Endodermal cell (in vitro differentiated cells): ENCODE data around the gene GNL2. TPM values are rescaled to one million over a fixed set of nuclear protein-coding genes. Genes with fewer than 3 reads are reported as not detected.

Source experiments
- DNase-seq: peaks from one replicate; pipeline ENCODE4 v3.0.0-alpha.2; 2017
- H3K27ac ChIP-seq: 2 replicates; pipeline ENCODE4 v1.5.1; 2013; ENCODE audit warnings: mild to moderate bottlenecking, low read depth, low read length, moderate library complexity
- H3K27me3 ChIP-seq: 2 replicates; pipeline ENCODE4 v1.6.1; 2013; ENCODE audit warnings: mild to moderate bottlenecking, low read length, moderate library complexity; ENCODE audit not compliant: insufficient read depth, control insufficient read depth, poor library complexity, severe bottlenecking
- H3K36me3 ChIP-seq: 2 replicates; pipeline ENCODE4 v1.7.0; 2013; ENCODE audit warnings: mild to moderate bottlenecking, low read length, moderate library complexity; ENCODE audit not compliant: control insufficient read depth, insufficient read depth
- H3K4me1 ChIP-seq: one replicate; pipeline ENCODE4 v1.7.0; 2013; ENCODE audit warnings: low read length; ENCODE audit not compliant: control insufficient read depth, insufficient read depth
- H3K4me3 ChIP-seq: 2 replicates; pipeline ENCODE4 v1.5.1; 2013; ENCODE audit warnings: mild to moderate bottlenecking, low read length, moderate library complexity
- H3K9ac ChIP-seq: 2 replicates; pipeline ENCODE4 v1.6.1; 2013; ENCODE audit warnings: mild to moderate bottlenecking, low read length, moderate library complexity; ENCODE audit not compliant: poor library complexity, severe bottlenecking; ENCODE audit errors: extremely low read depth
- H3K9me3 ChIP-seq: 2 replicates; pipeline ENCODE4 v1.6.1; 2013; ENCODE audit warnings: mild to moderate bottlenecking, low read length, moderate library complexity; ENCODE audit not compliant: control insufficient read depth
- H3K27ac Mint-ChIP-seq: 2 replicates; pipeline ENCODE4 v1.8.0; 2020; ENCODE audit warnings: mixed read lengths
- H3K27me3 Mint-ChIP-seq: 2 replicates; pipeline ENCODE4 v1.8.0; 2021; ENCODE audit warnings: mild to moderate bottlenecking, mixed read lengths; ENCODE audit not compliant: insufficient read depth
- H3K36me3 Mint-ChIP-seq: 2 replicates; pipeline ENCODE4 v1.8.0; 2020; ENCODE audit warnings: low read depth, mixed read lengths
- H3K4me1 Mint-ChIP-seq: 2 replicates; pipeline ENCODE4 v1.8.0; 2020; ENCODE audit warnings: mixed read lengths
- H3K4me3 Mint-ChIP-seq: 2 replicates; pipeline ENCODE4 v1.8.0; 2020; ENCODE audit warnings: mild to moderate bottlenecking, moderate library complexity, mixed read lengths
- H3K9me3 Mint-ChIP-seq: 2 replicates; pipeline ENCODE4 v1.8.0; 2020; ENCODE audit warnings: mild to moderate bottlenecking, mixed read lengths
- WGBS, 2 experiments: methylation state at CpG; one replicate each; pipeline versions ENCODE4 v1.1.5 to v1.1.7; 2013; ENCODE audit warnings: missing lambda C conversion rate in 2 of 2, mixed read lengths in 1 of 2; ENCODE audit not compliant: insufficient coverage in 1 of 2, insufficient read length in 1 of 2; 5-methylcytosine and 5-hydroxymethylcytosine counted together
- total RNA-seq, 2 donors: library from RNA; stranded (reverse); fragmentation: NEBNext Ultra II Directional in 1 of 2; extraction: Animal tissue kit (Norgen Biotek cat#: 25700) in 1 of 2; gene quantifications; 2 replicates in 1 of 2; 3 replicates in 1 of 2; pipeline ENCODE4 v1.2.1, GENCODE V29; 2021
- TF ChIP-seq, protein P1 (sequence below): fragments of 200-600 bp; sonication (generic); conservative IDR thresholded peaks from 2 replicates; pipeline ENCODE4 v1.5.0; 2021; ENCODE audit warnings: antibody characterized with exemption, mild to moderate bottlenecking

The GNL2 gene
- total RNA-seq, 2 donors from 2014 or later, result 70.7 to 80.9 TPM

DNA sequence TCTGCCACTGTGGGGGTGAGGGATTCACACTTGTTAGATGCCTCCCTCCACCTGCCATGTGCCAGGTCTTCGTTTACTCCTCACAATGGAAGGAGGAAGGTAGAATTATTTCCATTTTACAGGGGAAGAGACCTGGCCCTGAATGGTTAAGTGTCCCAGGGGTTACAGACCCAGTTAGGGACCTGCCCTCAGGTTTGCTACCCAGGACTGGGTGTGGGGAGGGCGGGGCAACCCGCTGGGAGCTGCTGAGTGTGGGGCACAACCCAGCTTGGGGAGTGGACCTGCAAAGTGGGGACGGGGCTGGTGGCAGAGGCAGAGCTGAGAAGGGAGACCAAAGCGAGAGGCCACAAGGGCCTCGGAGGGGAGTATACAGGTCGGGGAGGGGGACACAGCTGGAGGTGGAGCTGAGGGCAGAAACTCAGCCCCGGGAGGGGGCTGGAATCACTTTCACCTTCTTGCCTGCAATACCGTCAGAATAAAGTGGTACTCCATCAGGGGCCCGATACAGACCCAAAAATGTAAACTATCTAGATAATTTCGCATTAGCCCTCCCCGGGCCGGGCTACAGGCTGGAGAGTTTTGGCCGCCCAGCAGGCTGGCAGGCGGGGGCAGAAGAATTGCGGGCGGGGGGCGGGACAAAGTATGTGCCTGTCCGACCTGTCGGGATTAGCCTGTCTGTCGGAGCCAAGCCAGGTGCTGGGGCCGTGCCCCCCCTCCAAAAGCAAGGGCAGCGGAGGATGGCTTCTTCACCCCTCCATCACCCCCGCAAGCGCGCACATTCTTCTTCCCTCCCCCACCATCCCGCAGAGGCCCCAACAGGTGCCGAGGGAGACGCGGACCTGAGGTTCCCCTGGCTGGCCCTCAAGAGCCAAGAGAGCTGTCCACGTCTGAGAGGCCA, 37.6 kb upstream of the GNL2 start:
- no peaks in the 10 kb centered on the region for H3K9me3 ChIP-seq
- WGBS, 2 experiments, result 6 to 10% methylated on average over 2 to 31 of the region's 31 CpGs
- peak overlapping the region; percentile 29 for H3K4me3 Mint-ChIP-seq
- peaks cover 100% of the 10 kb centered on the region for H3K27me3 ChIP-seq
- no peak overlapping the region for H3K4me3 ChIP-seq
- no peaks in the 10 kb centered on the region for H3K9me3 Mint-ChIP-seq
- DNase-seq, result no peak
- H3K4me1 Mint-ChIP-seq, result no peaks in the 10 kb centered on the region
- H3K4me1 ChIP-seq, result no peaks in the 10 kb centered on the region
- H3K36me3 ChIP-seq, result no peaks in the 10 kb centered on the region
- H3K27ac ChIP-seq, result no peak overlapping the region
- peaks cover 61% of the 10 kb centered on the region for H3K27me3 Mint-ChIP-seq
- no peaks in the 10 kb centered on the region for H3K36me3 Mint-ChIP-seq
- H3K27ac Mint-ChIP-seq, result no peak overlapping the region
- TF ChIP-seq, protein P1, sequence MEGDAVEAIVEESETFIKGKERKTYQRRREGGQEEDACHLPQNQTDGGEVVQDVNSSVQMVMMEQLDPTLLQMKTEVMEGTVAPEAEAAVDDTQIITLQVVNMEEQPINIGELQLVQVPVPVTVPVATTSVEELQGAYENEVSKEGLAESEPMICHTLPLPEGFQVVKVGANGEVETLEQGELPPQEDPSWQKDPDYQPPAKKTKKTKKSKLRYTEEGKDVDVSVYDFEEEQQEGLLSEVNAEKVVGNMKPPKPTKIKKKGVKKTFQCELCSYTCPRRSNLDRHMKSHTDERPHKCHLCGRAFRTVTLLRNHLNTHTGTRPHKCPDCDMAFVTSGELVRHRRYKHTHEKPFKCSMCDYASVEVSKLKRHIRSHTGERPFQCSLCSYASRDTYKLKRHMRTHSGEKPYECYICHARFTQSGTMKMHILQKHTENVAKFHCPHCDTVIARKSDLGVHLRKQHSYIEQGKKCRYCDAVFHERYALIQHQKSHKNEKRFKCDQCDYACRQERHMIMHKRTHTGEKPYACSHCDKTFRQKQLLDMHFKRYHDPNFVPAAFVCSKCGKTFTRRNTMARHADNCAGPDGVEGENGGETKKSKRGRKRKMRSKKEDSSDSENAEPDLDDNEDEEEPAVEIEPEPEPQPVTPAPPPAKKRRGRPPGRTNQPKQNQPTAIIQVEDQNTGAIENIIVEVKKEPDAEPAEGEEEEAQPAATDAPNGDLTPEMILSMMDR, result no peak
- no peak overlapping the region for H3K9ac ChIP-seq

DNA sequence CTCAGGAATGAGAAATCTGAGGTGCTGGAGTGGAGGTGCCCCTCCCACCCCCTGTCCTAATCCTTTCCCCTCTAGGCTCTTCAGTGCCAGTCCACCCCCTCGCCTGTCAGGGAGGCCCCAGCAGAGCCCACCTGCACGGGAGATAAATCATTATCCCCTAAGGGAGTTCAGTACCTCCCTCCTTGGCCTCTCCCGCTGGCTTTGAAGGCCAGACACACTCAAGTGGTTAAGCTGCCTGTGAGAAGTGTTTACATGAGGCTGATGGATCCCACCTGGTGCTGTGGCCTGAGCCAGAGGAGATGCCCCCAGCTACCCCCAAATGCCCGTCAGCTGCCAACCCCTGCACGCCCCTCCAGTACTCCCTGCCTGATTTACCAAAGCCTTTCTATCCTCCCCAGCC, 35.3 kb upstream of the GNL2 start:
- no peak for DNase-seq
- Histone ChIP-seq H3K9me3 (no peaks in the 10 kb centered on the region), H3K4me3 (no peak overlapping the region), H3K9ac (no peak overlapping the region), H3K27ac (no peak overlapping the region), H3K36me3 (no peaks in the 10 kb centered on the region), H3K27me3 (peaks cover 100% of the 10 kb centered on the region), H3K4me1 (no peaks in the 10 kb centered on the region)
- Mint-ChIP-seq H3K27ac (no peak overlapping the region), H3K4me3 (no peak overlapping the region), H3K27me3 (peaks cover 83% of the 10 kb centered on the region), H3K9me3 (no peaks in the 10 kb centered on the region), H3K4me1 (no peaks in the 10 kb centered on the region), H3K36me3 (no peaks in the 10 kb centered on the region)
- TF ChIP-seq, protein P1, result no peak
- WGBS, 2 experiments, result 56% methylated on average over 5 of the region's 5 CpGs; no CpG with 5 or more reads in 1 of the 2 experiments

DNA sequence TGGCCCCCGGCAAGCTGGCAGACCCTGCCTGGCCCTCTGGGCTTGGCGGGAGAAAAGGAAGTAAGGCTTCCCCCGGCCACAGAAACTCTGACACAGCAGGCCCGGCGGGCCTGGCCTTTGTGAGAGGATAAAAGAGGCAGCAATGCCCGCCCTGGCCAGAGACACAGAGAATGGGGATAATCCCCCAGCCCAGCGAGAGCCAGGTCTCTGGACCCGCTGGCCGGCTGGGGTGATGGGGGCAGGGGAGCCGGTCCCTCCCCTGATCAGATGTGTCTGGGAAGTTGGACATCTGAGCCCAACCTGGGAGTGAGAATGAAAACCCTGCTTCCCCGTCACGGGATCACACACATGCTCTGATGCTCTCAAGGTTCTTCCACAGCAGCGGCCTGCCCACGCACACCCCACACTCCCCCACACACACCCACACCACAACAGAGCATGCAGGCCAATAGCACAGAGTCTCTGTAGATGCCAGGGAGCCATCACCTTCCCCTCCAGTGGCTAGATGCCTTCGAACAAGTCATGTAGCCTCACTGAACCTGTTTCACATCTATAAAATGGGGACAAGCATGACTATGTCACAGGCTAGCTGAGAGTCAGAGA, 34.8 kb upstream of the GNL2 start:
- Mint-ChIP-seq H3K9me3 (no peaks in the 10 kb centered on the region), H3K27ac (no peak overlapping the region), H3K27me3 (peaks cover 88% of the 10 kb centered on the region), H3K4me1 (no peaks in the 10 kb centered on the region), H3K36me3 (no peaks in the 10 kb centered on the region), H3K4me3 (no peak overlapping the region)
- peaks cover 100% of the 10 kb centered on the region for H3K27me3 ChIP-seq
- no peaks in the 10 kb centered on the region for H3K36me3 ChIP-seq
- H3K4me1 ChIP-seq, result no peaks in the 10 kb centered on the region
- H3K4me3 ChIP-seq, result no peak overlapping the region
- TF ChIP-seq, protein P1, result no peak
- no peak overlapping the region for H3K9ac ChIP-seq
- 27 to 49% methylated on average over 7 to 15 of the region's 15 CpGs for WGBS, 2 experiments
- no peak overlapping the region for H3K27ac ChIP-seq
- DNase-seq, result no peak
- no peaks in the 10 kb centered on the region for H3K9me3 ChIP-seq
